ENCODE results near the gene ZNF200. TPM values are rescaled to one million over a fixed set of nuclear protein-coding genes. Genes with fewer than 3 reads are reported as not detected.
A peak's percentile ranks its signal among the peaks of the same experiment; 100 is the strongest.

Gene ZNF200
- polyA plus RNA-seq, 3 donors = 2.0 to 2.8 (median 2.5) TPM

GRCh38 chr16:3283543-3284447 lies 48.8 kb upstream of the ZNF200 start:
- peak overlapping the region; percentile 56 to 90 (median 87) for H3K4me3 ChIP-seq (replicated peaks in 1 of 3; ENCODE audit: low read depth in 2 of 3, low read length in 3 of 3)
- H4K20me1 ChIP-seq (ENCODE audit: insufficient read depth, low read length) = peaks cover 6% of the 10 kb centered on the region
- Mint-ChIP-seq H3K9me3 (peaks cover 27 to 46% (median 38%) of the 10 kb centered on the region in 7 donors), H3K36me3 (peaks cover 38 to 42% of the 10 kb centered on the region in 2 donors), H3K27me3 (ENCODE audit: low read depth in 3 of 3) (peaks cover 2 to 4% (median 3%) of the 10 kb centered on the region in 3 donors), H3K27ac (peak overlapping the region; percentile 95 to 99 (median 96)), H3K4me1 (peaks cover 28% of the 10 kb centered on the region), H3K4me3 (peak overlapping the region; percentile 91 to 98)
- H3K4me2 ChIP-seq (replicated peaks; ENCODE audit: extremely low read depth, low read length, poor library complexity, severe bottlenecking) = peak overlapping the region; percentile 90
- intact Hi-C loops (cut with micrococcal nuclease) = loop anchor here (1.0 to 5.0 kb wide), 7 partner anchors 19 to 174 kb away; partner anchors contain the start of genes MEFV (in 1 of the 2), NAA60 (in 1 of the 2), ZNF174 (in 1 of the 2) and ZNF200 (in 1 of the 2)
- peaks cover 34 to 40% of the 10 kb centered on the region in 2 donors for H3K9me3 ChIP-seq (replicated peaks in 1 of 2; ENCODE audit: control insufficient read depth in 1 of 2, insufficient read depth in 1 of 2, low read length in 2 of 2)
- peak overlapping the region; percentile 96 for H3K27ac ChIP-seq (ENCODE audit: low read depth in 1 of 2, low read length in 2 of 2)
- peaks cover 50% of the 10 kb centered on the region for H3K79me2 ChIP-seq (ENCODE audit: insufficient read depth, low read length)
- peak in 2 of 3 donors; percentile 13 to 26 for DNase-seq
- TF ChIP-seq CTCF (IDR thresholded peaks at IDR 0.05) = no peak
- peaks cover 28 to 36% of the 10 kb centered on the region in 2 donors for H3K36me3 ChIP-seq (replicated peaks in 1 of 2; ENCODE audit: control insufficient read depth in 1 of 2, insufficient read depth in 2 of 2, low read length in 2 of 2)
- H3K4me1 ChIP-seq (ENCODE audit: control insufficient read depth in 1 of 2, insufficient read depth in 2 of 2, low read length in 2 of 2) = peaks cover 37 to 43% of the 10 kb centered on the region in 2 donors
- H3K27me3 ChIP-seq (ENCODE audit: control insufficient read depth in 2 of 2, insufficient read depth in 2 of 2, low read length in 2 of 2) = no peaks in the 10 kb centered on the region
- 6% methylated on average over 52 of the region's 56 CpGs for WGBS (ENCODE audit: insufficient coverage)
- H2AFZ ChIP-seq (ENCODE audit: insufficient read depth, low read depth, low read length, poor library complexity, severe bottlenecking) = peak overlapping the region; percentile 84
- H3K9ac ChIP-seq (ENCODE audit: insufficient read depth, low read length, poor library complexity, severe bottlenecking) = peak overlapping the region; percentile 92
